T-helper 1 cell treated with Interleukin-12 subunit alpha and Interleukin-12 subunit beta and Interleukin-4 antibody, amounts not matched to agents 30 μg/mL and 1 μg/mL, for 36 hours (primary cell): ENCODE results near the gene DNTT.

Source experiments
- H3K27ac Mint-ChIP-seq: one replicate; pipeline ENCODE4 v1.8.0; 2021; ENCODE audit warnings: mild to moderate bottlenecking, mixed read lengths
- H3K27me3 Mint-ChIP-seq: one replicate; pipeline ENCODE4 v1.8.0; 2021; ENCODE audit warnings: low read depth, mixed read lengths
- H3K36me3 Mint-ChIP-seq: one replicate; pipeline ENCODE4 v1.8.0; 2021; ENCODE audit warnings: low read depth, mixed read lengths
- H3K4me1 Mint-ChIP-seq: one replicate; pipeline ENCODE4 v1.8.0; 2021; ENCODE audit warnings: low read depth, mixed read lengths
- H3K4me3 Mint-ChIP-seq: one replicate; pipeline ENCODE4 v1.8.0; 2021; ENCODE audit warnings: mild to moderate bottlenecking, moderate library complexity, mixed read lengths
- H3K9me3 Mint-ChIP-seq: one replicate; pipeline ENCODE4 v1.8.0; 2021; ENCODE audit warnings: mixed read lengths

Gene DNTT

DNA sequence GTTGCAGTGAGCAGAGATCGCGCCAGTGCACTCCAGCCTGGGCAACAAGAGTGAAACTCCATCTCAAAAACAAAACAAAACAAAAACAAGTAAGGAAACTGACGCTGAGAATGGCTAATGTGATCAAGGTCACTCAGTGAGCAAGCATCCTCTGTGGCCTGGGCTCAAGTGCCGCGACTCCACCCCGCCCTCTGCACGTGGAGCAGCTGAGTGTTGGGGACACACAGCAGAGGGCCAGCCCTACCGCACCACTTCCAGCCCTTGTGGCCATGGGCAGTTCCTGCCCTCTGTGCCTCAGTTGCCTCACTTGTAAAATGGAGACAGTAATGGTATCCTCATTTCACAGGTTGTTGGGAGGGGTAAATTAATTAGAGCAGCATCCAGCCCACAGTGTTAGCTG lies 75.5 kb downstream of the DNTT start:
- Mint-ChIP-seq H3K27me3 (no peaks in the 10 kb centered on the region), H3K27ac (no peak overlapping the region), H3K4me1 (peaks cover 4% of the 10 kb centered on the region), H3K4me3 (no peak overlapping the region), H3K9me3 (no peaks in the 10 kb centered on the region), H3K36me3 (no peaks in the 10 kb centered on the region)

- Mint-ChIP-seq H3K27ac (no peak overlapping the region), H3K4me3 (no peak overlapping the region), H3K36me3 (no peaks in the 10 kb centered on the region), H3K27me3 (no peaks in the 10 kb centered on the region), H3K4me1 (peaks cover under 1% of the 10 kb centered on the region), H3K9me3 (no peaks in the 10 kb centered on the region)
These were observed 76.6 kb downstream of the DNTT start for GRCh38 chr10:96380821-96381220.

DNA sequence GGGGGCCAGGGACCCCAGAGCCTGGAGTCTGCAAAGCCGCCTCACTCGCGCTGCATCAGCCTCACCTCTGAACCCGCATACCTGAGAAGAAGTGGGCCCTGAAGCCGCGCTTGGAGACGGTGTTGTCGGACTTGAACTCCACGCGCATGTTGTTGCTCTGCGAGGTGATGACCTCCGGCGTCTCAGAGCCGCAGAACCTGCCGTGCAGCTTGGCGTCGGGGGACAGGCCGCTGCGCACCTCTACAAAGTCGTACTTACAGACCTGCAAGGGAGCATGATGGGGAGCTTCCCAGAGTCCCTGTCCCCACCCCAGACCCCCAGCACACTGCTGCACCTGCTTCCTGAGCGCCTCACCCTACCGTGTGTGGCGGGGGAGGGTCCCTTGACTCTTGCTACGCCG lies 80.3 kb downstream of the DNTT start:
- no peaks in the 10 kb centered on the region for H3K9me3 Mint-ChIP-seq
- H3K27ac Mint-ChIP-seq: no peak overlapping the region
- no peak overlapping the region for H3K4me3 Mint-ChIP-seq
- H3K27me3 Mint-ChIP-seq: peaks cover 4% of the 10 kb centered on the region
- no peaks in the 10 kb centered on the region for H3K4me1 Mint-ChIP-seq
- H3K36me3 Mint-ChIP-seq: no peaks in the 10 kb centered on the region

DNA sequence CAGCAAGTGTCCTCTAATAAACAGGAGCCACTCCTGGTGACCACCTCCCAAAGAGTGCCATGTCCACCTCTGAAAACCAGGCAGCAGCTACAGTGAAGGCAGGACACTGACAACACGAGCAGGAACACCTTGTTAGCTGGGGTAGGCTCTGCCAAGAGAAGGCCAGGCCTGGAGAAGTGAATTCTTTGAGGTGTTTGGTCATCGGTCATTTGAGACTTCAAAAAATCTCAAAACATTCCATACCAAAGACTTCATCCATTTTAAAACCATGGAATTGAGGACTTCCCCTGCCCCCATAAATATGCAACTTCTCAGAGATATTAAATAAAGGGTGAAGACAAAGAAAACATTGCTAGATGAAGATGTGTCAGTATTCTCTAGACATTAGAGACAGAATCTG lies 82.9 kb downstream of the DNTT start:
- Mint-ChIP-seq H3K9me3 (no peaks in the 10 kb centered on the region), H3K4me3 (no peak overlapping the region), H3K27ac (no peak overlapping the region), H3K36me3 (no peaks in the 10 kb centered on the region), H3K27me3 (peaks cover 4% of the 10 kb centered on the region), H3K4me1 (no peaks in the 10 kb centered on the region)

GRCh38 chr10:96387601-96388000 lies 83.4 kb downstream of the DNTT start:
- H3K9me3 Mint-ChIP-seq: no peaks in the 10 kb centered on the region
- no peak overlapping the region for H3K27ac Mint-ChIP-seq
- no peaks in the 10 kb centered on the region for H3K4me1 Mint-ChIP-seq
- no peak overlapping the region for H3K4me3 Mint-ChIP-seq
- peaks cover 4% of the 10 kb centered on the region for H3K27me3 Mint-ChIP-seq
- H3K36me3 Mint-ChIP-seq: no peaks in the 10 kb centered on the region
